Body of pancreas (tissue), 4 donors: ENCODE measurements around the gene COL1A2. TPM values are rescaled to one million over a fixed set of nuclear protein-coding genes. Genes with fewer than 3 reads are reported as not detected.

Experiments used
- ATAC-seq: fragments of 150-250 bp; one replicate; pipeline ENCODE4 v1.9.1; 2016
- DNase-seq, 4 donors: peaks; one replicate each; pipeline ENCODE4 v3.0.0-alpha.2; 2019
- H3K27ac ChIP-seq, 4 donors: fragments of 200-600 bp; sonication (generic); 1 replicate in 3 of 4; 2 replicates in 1 of 4; pipeline versions ENCODE4 v1.5.1 to v1.6.1; 2016 to 2019; ENCODE audit warnings: mild to moderate bottlenecking in 1 of 4, mixed read lengths in 1 of 4, moderate library complexity in 1 of 4
- H3K27me3 ChIP-seq, 2 donors: fragments of 200-600 bp; sonication (generic); one replicate each; pipeline ENCODE4 v1.6.0; 2016; ENCODE audit warnings: mild to moderate bottlenecking in 1 of 2
- H3K36me3 ChIP-seq, 2 donors: fragments of 200-600 bp; sonication (generic); replicated peaks in 1 of 2; 2 replicates each; pipeline ENCODE4 v1.5.1; 2016; ENCODE audit warnings: low read depth in 2 of 2; ENCODE audit not compliant: insufficient read depth in 1 of 2
- H3K4me1 ChIP-seq: fragments of 200-600 bp; sonication (generic); one replicate; pipeline ENCODE4 v1.6.0; 2016
- H3K4me3 ChIP-seq, 2 donors: fragments of 200-600 bp; sonication (generic); 1 replicate in 1 of 2; 2 replicates in 1 of 2; pipeline ENCODE4 v1.5.1; 2016 to 2019
- H3K9me3 ChIP-seq, 3 donors: fragments of 200-600 bp; sonication (generic); 1 replicate in 2 of 3; 2 replicates in 1 of 3; pipeline ENCODE4 v1.5.1; 2016
- CTCF ChIP-seq, 7 experiments: fragments of 450-650 bp in 4 of 7; fragments of 200-600 bp in 3 of 7; sonication (generic) in 3 of 7; IDR thresholded peaks; one replicate each; pipeline ENCODE4 v1.5.1; 2016 to 2019; ENCODE audit warnings: antibody characterized with exemption in 7 of 7
- POLR2A ChIP-seq, 3 donors: fragments of 450-650 bp; IDR thresholded peaks; one replicate each; pipeline ENCODE4 v1.6.1; 2016; ENCODE audit warnings: antibody characterized with exemption in 3 of 3, mild to moderate bottlenecking in 2 of 3
- WGBS, 2 donors: methylation state at CpG; one replicate each; pipeline ENCODE4 v1.1.5; 2017; 5-methylcytosine and 5-hydroxymethylcytosine counted together
- intact Hi-C: fragments of 100-400 bp; cut with DNase I; formaldehyde crosslinking; loops from one replicate; pipeline ENCODE4 v1.15.1; 2023
- total RNA-seq, 2 donors: library from RNA; depleted of rRNA; stranded (reverse); fragments of >200 nt; gene quantifications; one replicate each; pipeline ENCODE4 v1.1.0, GENCODE V29; 2016

Gene COL1A2
- total RNA-seq, 2 donors from 2014 or later, result 54.0 to 107 TPM

- Histone ChIP-seq H3K4me1 (no peaks in the 10 kb centered on the region), H3K36me3 (no peaks in the 10 kb centered on the region), H3K27ac (no peak overlapping the region), H3K27me3 (no peaks in the 10 kb centered on the region), H3K9me3 (no peaks in the 10 kb centered on the region), H3K4me3 (no peak overlapping the region)
- no peak for DNase-seq
- whole genome bisulfite sequencing, 2 donors, result 76 to 81% methylated on average over 6 of the region's 6 CpGs
- intact Hi-C loops, result no loop called here
- ATAC-seq, result no peak
- no peak for TF ChIP-seq CTCF (IDR thresholded peaks at IDR 0.05)
- no peak for TF ChIP-seq POLR2A (IDR thresholded peaks at IDR 0.05)
Measured at GRCh38 chr7:94400643-94401427, 6.1 kb downstream of the COL1A2 start.

GRCh38 chr7:94401428-94401814, 6.7 kb downstream of the COL1A2 start:
- 29 to 30% methylated on average over 1 of the region's 1 CpG for WGBS, 2 donors
- ATAC-seq (no peak), DNase-seq (no peak)
- H3K36me3 ChIP-seq, result no peaks in the 10 kb centered on the region
- TF ChIP-seq CTCF (IDR thresholded peaks at IDR 0.05), result no peak
- no peak for TF ChIP-seq POLR2A (IDR thresholded peaks at IDR 0.05)
- no peak overlapping the region for H3K27ac ChIP-seq
- intact Hi-C loops, result no loop called here
- no peaks in the 10 kb centered on the region for H3K9me3 ChIP-seq
- H3K27me3 ChIP-seq, result no peaks in the 10 kb centered on the region
- H3K4me3 ChIP-seq, result no peak overlapping the region
- H3K4me1 ChIP-seq, result no peaks in the 10 kb centered on the region

GRCh38 chr7:94403546-94403945, 8.9 kb downstream of the COL1A2 start:
- H3K4me3 ChIP-seq, result no peak overlapping the region
- H3K27me3 ChIP-seq, result no peaks in the 10 kb centered on the region
- no peaks in the 10 kb centered on the region for H3K36me3 ChIP-seq
- TF ChIP-seq POLR2A (IDR thresholded peaks at IDR 0.05) (no peak), CTCF (IDR thresholded peaks at IDR 0.05) (no peak)
- H3K9me3 ChIP-seq, result no peaks in the 10 kb centered on the region
- DNase-seq (no peak), ATAC-seq (no peak)
- 70 to 74% methylated on average over 1 of the region's 1 CpG for WGBS, 2 donors
- intact Hi-C loops, result no loop called here
- no peak overlapping the region for H3K27ac ChIP-seq
- H3K4me1 ChIP-seq, result no peaks in the 10 kb centered on the region

GRCh38 chr7:94405506-94405905, 10.8 kb downstream of the COL1A2 start:
- DNase-seq, result no peak
- intact Hi-C loops, result no loop called here
- H3K27ac ChIP-seq, result no peak overlapping the region
- ATAC-seq, result no peak
- H3K9me3 ChIP-seq, result no peaks in the 10 kb centered on the region
- no peaks in the 10 kb centered on the region for H3K27me3 ChIP-seq
- H3K36me3 ChIP-seq, result no peaks in the 10 kb centered on the region
- no peak overlapping the region for H3K4me3 ChIP-seq
- no peak for TF ChIP-seq CTCF (IDR thresholded peaks at IDR 0.05)
- TF ChIP-seq POLR2A (IDR thresholded peaks at IDR 0.05), result no peak
- 42 to 70% methylated on average over 1 of the region's 1 CpG for WGBS, 2 donors
- no peaks in the 10 kb centered on the region for H3K4me1 ChIP-seq

GRCh38 chr7:94406696-94407095, 12.0 kb downstream of the COL1A2 start:
- no peak overlapping the region for H3K27ac ChIP-seq
- no peak overlapping the region for H3K4me3 ChIP-seq
- no peaks in the 10 kb centered on the region for H3K9me3 ChIP-seq
- DNase-seq (no peak), ATAC-seq (no peak)
- no peaks in the 10 kb centered on the region for H3K4me1 ChIP-seq
- TF ChIP-seq CTCF (IDR thresholded peaks at IDR 0.05) (no peak), POLR2A (IDR thresholded peaks at IDR 0.05) (no peak)
- H3K36me3 ChIP-seq, result no peaks in the 10 kb centered on the region
- intact Hi-C loops, result no loop called here
- 48 to 68% methylated on average over 6 of the region's 6 CpGs for WGBS, 2 donors
- H3K27me3 ChIP-seq, result no peaks in the 10 kb centered on the region
